ENCODE data around the gene ACSS2.

DNA sequence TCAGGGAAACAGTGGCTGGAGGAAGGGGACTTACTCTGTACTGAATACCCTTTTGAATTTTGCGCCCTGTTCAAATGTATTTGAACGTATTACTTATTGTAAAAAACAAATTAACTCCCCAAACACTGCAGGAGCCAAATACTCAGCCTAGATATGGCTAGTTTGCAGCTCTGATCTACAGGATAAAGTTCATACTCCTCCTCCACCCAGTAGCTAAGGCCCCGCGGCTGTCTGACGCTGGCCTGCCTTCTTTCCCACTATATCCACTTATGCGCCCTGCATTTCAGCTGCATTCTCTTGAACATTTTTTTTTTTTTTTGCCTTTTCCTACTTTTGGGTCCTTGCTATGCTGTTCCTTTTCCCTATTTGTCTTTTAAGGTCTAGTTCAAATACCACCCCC lies 72.7 kb downstream of the ACSS2 start:
- TF ChIP-seq POLR2A (IDR thresholded peaks at IDR 0.05; ENCODE audit: low read length): no peak
- no peak for TF ChIP-seq GATA1 (IDR thresholded peaks at IDR 0.05; ENCODE audit: low read depth, low read length)

All from erythroblast (primary cell).